ENCODE data around the gene SDK2. TPM values are rescaled to one million over a fixed set of nuclear protein-coding genes. Genes with fewer than 3 reads are reported as not detected.

SDK2 gene
- total RNA-seq, 1 donor from 2014 or later = 31.2 TPM

DNA sequence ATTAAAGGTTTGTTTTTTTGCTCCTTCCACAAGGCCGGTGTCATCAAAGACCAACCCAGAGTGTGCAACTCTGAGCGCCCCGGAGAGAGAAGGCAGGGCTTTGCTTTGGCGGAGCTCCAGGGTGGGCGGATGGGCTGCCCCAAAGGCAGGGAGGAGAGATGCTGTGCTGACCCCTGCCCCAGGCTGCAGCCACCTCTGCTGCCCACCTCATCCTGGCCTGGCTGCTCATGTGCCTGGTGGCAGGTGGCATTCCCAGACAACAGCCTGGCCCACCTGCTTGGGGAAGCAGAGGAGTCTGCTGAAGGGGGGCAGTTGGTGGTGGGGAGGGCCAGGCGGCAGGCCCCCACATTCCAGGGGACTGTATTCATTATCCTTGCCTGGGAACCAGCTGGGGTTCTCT lies 122.1 kb downstream of the SDK2 start:
- DNase-seq (ENCODE audit: low read depth, low spot score) = no peak
- peak overlapping the region; percentile 91 for H3K27ac Mint-ChIP-seq (ENCODE audit: unreplicated experiment)
- H3K9me3 Mint-ChIP-seq = no peaks in the 10 kb centered on the region
- peaks cover 33% of the 10 kb centered on the region for H3K4me1 Mint-ChIP-seq
- no peaks in the 10 kb centered on the region for H3K27me3 Mint-ChIP-seq (ENCODE audit: low read depth)
- H3K4me3 Mint-ChIP-seq = no peak overlapping the region
- TF ChIP-seq CTCF (conservative IDR thresholded peaks at IDR 0.05) = no peak
- no peaks in the 10 kb centered on the region for H3K36me3 Mint-ChIP-seq (ENCODE audit: low read depth)

DNA sequence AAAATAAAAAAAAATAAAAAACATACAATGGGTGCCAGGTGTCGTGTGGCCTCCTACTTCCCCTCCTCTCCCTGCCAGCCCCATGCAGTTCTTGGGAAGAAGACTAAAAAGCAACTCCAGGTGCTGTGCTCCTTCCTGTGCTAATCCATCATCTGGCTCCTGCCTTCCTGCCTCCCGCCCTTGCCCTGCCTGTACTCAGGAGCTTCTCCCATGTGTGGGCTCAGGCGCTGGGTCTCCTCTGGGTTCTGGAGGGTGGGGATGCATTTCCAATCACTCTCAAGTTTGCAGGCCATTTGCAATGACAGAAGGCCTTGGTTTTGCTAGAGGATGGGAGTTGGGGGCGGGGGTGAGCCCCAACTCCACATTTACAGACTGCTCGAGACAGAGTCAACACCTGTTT lies 122.9 kb downstream of the SDK2 start:
- Mint-ChIP-seq H3K27me3 (ENCODE audit: low read depth) (no peaks in the 10 kb centered on the region), H3K27ac (ENCODE audit: unreplicated experiment) (peak overlapping the region; percentile 91), H3K4me3 (no peak overlapping the region), H3K4me1 (peaks cover 33% of the 10 kb centered on the region), H3K36me3 (ENCODE audit: low read depth) (no peaks in the 10 kb centered on the region), H3K9me3 (no peaks in the 10 kb centered on the region)
- no peak for TF ChIP-seq CTCF (conservative IDR thresholded peaks at IDR 0.05)
- no peak for DNase-seq (ENCODE audit: low read depth, low spot score)

- no peak for DNase-seq (ENCODE audit: low read depth, low spot score)
- Mint-ChIP-seq H3K27me3 (ENCODE audit: low read depth) (no peaks in the 10 kb centered on the region), H3K4me3 (no peak overlapping the region), H3K4me1 (peaks cover 38% of the 10 kb centered on the region), H3K36me3 (ENCODE audit: low read depth) (no peaks in the 10 kb centered on the region), H3K9me3 (no peaks in the 10 kb centered on the region), H3K27ac (ENCODE audit: unreplicated experiment) (peak overlapping the region; percentile 94)
- no peak for TF ChIP-seq CTCF (conservative IDR thresholded peaks at IDR 0.05)
Measured at GRCh38 chr17:73520369-73520761, 123.9 kb downstream of the SDK2 start.

GRCh38 chr17:73519714-73520368 lies 124.4 kb downstream of the SDK2 start:
- DNase-seq (ENCODE audit: low read depth, low spot score) = no peak
- H3K4me1 Mint-ChIP-seq = peaks cover 43% of the 10 kb centered on the region
- peak overlapping the region; percentile 94 for H3K27ac Mint-ChIP-seq (ENCODE audit: unreplicated experiment)
- no peak for TF ChIP-seq CTCF (conservative IDR thresholded peaks at IDR 0.05)
- peak overlapping the region; percentile 12 for H3K4me3 Mint-ChIP-seq
- H3K36me3 Mint-ChIP-seq (ENCODE audit: low read depth) = no peaks in the 10 kb centered on the region
- no peaks in the 10 kb centered on the region for H3K27me3 Mint-ChIP-seq (ENCODE audit: low read depth)
- no peaks in the 10 kb centered on the region for H3K9me3 Mint-ChIP-seq

DNA sequence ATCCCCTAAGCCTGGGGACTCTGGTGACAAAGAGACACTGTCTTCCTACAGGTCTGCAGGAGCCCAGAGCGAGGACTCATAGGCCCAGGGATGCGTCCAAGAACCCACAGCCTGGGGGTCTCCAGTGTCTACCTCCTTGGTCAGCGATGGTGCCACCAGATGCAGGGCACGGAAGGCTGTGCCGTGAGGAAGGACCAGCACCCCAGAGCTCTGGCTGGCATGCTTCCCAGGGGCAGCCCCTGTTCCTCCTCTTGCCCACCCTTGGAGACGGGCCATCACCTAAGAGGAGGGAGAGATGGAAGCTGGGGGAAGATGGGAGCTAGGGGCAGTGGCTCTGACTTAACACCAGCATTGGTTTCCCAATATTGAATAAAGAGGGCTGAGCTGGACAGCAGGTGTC lies 125.2 kb downstream of the SDK2 start:
- Mint-ChIP-seq H3K4me3 (no peak overlapping the region), H3K9me3 (no peaks in the 10 kb centered on the region), H3K4me1 (peaks cover 52% of the 10 kb centered on the region), H3K27ac (ENCODE audit: unreplicated experiment) (peak overlapping the region; percentile 50), H3K27me3 (ENCODE audit: low read depth) (no peaks in the 10 kb centered on the region), H3K36me3 (ENCODE audit: low read depth) (no peaks in the 10 kb centered on the region)
- TF ChIP-seq CTCF (conservative IDR thresholded peaks at IDR 0.05) = no peak
- no peak for DNase-seq (ENCODE audit: low read depth, low spot score)
